WTC11 (cell line): Measurements from ENCODE around the gene CAMSAP1. TPM values are rescaled to one million over a fixed set of nuclear protein-coding genes. Genes with fewer than 3 reads are reported as not detected.
"Not testable (repeated sequence)": the region's sequence is repeated elsewhere in the genome, so short reads cannot be mapped to it uniquely, and the experiment has no call there.

Experiments used
- ATAC-seq: fragments of 200-7000 bp; cut with Tn5 transposase; 2 replicates; pipeline ENCODE4 v1.10.0; 2021; ENCODE audit warnings: mild to moderate bottlenecking, moderate library complexity
- CTCF ChIA-PET: fragments of 300-600 bp; sonication (Branson Sonifier 250); formaldehyde crosslinking; loops from one replicate; lab custom pipeline; 2021; ENCODE audit warnings: antibody characterized with exemption; lab: Charles Lee
- POLR2A ChIA-PET: fragments of 350-600 bp; sonication (Branson Sonifier 250); formaldehyde crosslinking; loops from one replicate; lab custom pipeline; 2021; ENCODE audit warnings: antibody characterized with exemption; lab: Charles Lee
- DNase-seq: peaks from one replicate; pipeline ENCODE4 v3.0.0; 2021; ENCODE audit warnings: low spot score
- H3K27ac Mint-ChIP-seq: 2 replicates; pipeline ENCODE4 v1.8.0; 2021; ENCODE audit warnings: mixed read lengths
- H3K27me3 Mint-ChIP-seq: 2 replicates; pipeline ENCODE4 v1.8.0; 2021; ENCODE audit warnings: low read depth, mild to moderate bottlenecking, moderate library complexity, mixed read lengths
- H3K36me3 Mint-ChIP-seq: 2 replicates; pipeline ENCODE4 v1.8.0; 2021; ENCODE audit warnings: mixed read lengths
- H3K4me1 Mint-ChIP-seq: 2 replicates; pipeline ENCODE4 v1.8.0; 2022; ENCODE audit warnings: mixed read lengths
- H3K4me3 Mint-ChIP-seq: 2 replicates; pipeline ENCODE4 v1.8.0; 2021; ENCODE audit warnings: mild to moderate bottlenecking, moderate library complexity, mixed read lengths
- H3K9me3 Mint-ChIP-seq: 2 replicates; pipeline ENCODE4 v1.8.0; 2021; ENCODE audit warnings: mixed read lengths
- AR ChIP-seq: fragments of 250-450 bp; sonication (Bioruptor Pico); IDR thresholded peaks from 2 replicates; pipeline ENCODE4 v1.9.0; 2021; ENCODE audit warnings: mild to moderate bottlenecking
- ATF1 ChIP-seq: sonication (generic); formaldehyde crosslinking; IDR thresholded peaks from 2 replicates; pipeline ENCODE4 v1.8.1; 2023; ENCODE audit warnings: mild to moderate bottlenecking, moderate library complexity, missing genetic modification reagents
- ATF3 ChIP-seq: sonication (generic); formaldehyde crosslinking; conservative IDR thresholded peaks from 2 replicates; pipeline ENCODE4 v1.8.1; 2022; ENCODE audit warnings: mild to moderate bottlenecking, missing genetic modification reagents
- CTCF ChIP-seq: fragments of 200-600 bp; IDR thresholded peaks from 2 replicates; pipeline ENCODE4 v1.8.0; 2022; ENCODE audit warnings: antibody characterized with exemption
- MLX ChIP-seq: sonication (generic); formaldehyde crosslinking; IDR thresholded peaks from 2 replicates; pipeline ENCODE4 v1.8.1; 2023; ENCODE audit warnings: mild to moderate bottlenecking, missing genetic modification reagents, moderate library complexity
- MXD4 ChIP-seq: fragments of 250-450 bp; sonication (Bioruptor Pico); IDR thresholded peaks from 2 replicates; pipeline ENCODE4 v1.8.0; 2021; ENCODE audit warnings: mild to moderate bottlenecking, moderate library complexity, borderline replicate concordance
- NFYB ChIP-seq: sonication (generic); formaldehyde crosslinking; conservative IDR thresholded peaks from 2 replicates; pipeline ENCODE4 v1.8.0; 2022; ENCODE audit warnings: low read depth, missing genetic modification reagents
- NR3C1 ChIP-seq: sonication (generic); formaldehyde crosslinking; conservative IDR thresholded peaks from 2 replicates; pipeline ENCODE4 v1.8.1; 2023; ENCODE audit warnings: low read depth, mild to moderate bottlenecking, missing genetic modification reagents
- OVOL2 ChIP-seq: fragments of 250-450 bp; sonication (Bioruptor Pico); IDR thresholded peaks from 2 replicates; pipeline ENCODE4 v1.9.0; 2021; ENCODE audit warnings: mild to moderate bottlenecking, borderline replicate concordance
- PRDM15 ChIP-seq: sonication (generic); formaldehyde crosslinking; IDR thresholded peaks from 2 replicates; pipeline ENCODE4 v1.8.0; 2022; ENCODE audit warnings: missing genetic modification reagents
- SMAD3 ChIP-seq: sonication (generic); formaldehyde crosslinking; IDR thresholded peaks from 2 replicates; pipeline ENCODE4 v1.8.0; 2022; ENCODE audit warnings: missing genetic modification reagents, mild to moderate bottlenecking, borderline replicate concordance
- SMAD4 ChIP-seq: sonication (generic); formaldehyde crosslinking; IDR thresholded peaks from 2 replicates; pipeline ENCODE4 v1.8.0; 2022; ENCODE audit warnings: mild to moderate bottlenecking, missing genetic modification reagents
- SP1 ChIP-seq: sonication (generic); formaldehyde crosslinking; conservative IDR thresholded peaks from 2 replicates; pipeline ENCODE4 v1.8.1; 2022; ENCODE audit warnings: missing genetic modification reagents
- ZNF138 ChIP-seq: sonication (generic); formaldehyde crosslinking; conservative IDR thresholded peaks from 2 replicates; pipeline ENCODE4 v1.8.1; 2022; ENCODE audit warnings: mild to moderate bottlenecking, moderate library complexity, missing genetic modification reagents
- ZNF219 ChIP-seq: sonication (generic); formaldehyde crosslinking; IDR thresholded peaks from 2 replicates; pipeline ENCODE4 v1.8.0; 2023; ENCODE audit warnings: missing genetic modification reagents, mild to moderate bottlenecking, borderline replicate concordance
- ZSCAN18 ChIP-seq: fragments of 250-450 bp; sonication (Bioruptor Pico); IDR thresholded peaks from 2 replicates; pipeline ENCODE4 v2.1.2; 2022; ENCODE audit warnings: mild to moderate bottlenecking, moderate library complexity
- total RNA-seq: library from RNA; stranded (reverse); gene quantifications from 3 replicates; pipeline ENCODE4 v1.2.3, GENCODE V29; 2021
- TF ChIP-seq, protein P1 (sequence below): sonication (generic); formaldehyde crosslinking; IDR thresholded peaks from 2 replicates; pipeline ENCODE4 v1.8.0; 2023; ENCODE audit warnings: missing genetic modification reagents, mild to moderate bottlenecking, borderline replicate concordance
- TF ChIP-seq, protein P2 (sequence below): sonication (generic); formaldehyde crosslinking; IDR thresholded peaks from 2 replicates; pipeline ENCODE4 v1.8.1; 2022; ENCODE audit warnings: low read depth, mild to moderate bottlenecking, moderate library complexity, missing genetic modification reagents, borderline replicate concordance

The CAMSAP1 gene
- total RNA-seq, 1 experiment from 2014 or later, result 40.5 TPM

GRCh38 chr9:135916227-135916626, 8.9 kb upstream of the CAMSAP1 start:
- H3K27ac Mint-ChIP-seq, H3K4me1 Mint-ChIP-seq, DNase-seq, ATAC-seq, POLR2A ChIA-PET, H3K4me3 Mint-ChIP-seq, CTCF ChIA-PET: not testable (repeated sequence)
- H3K9me3 Mint-ChIP-seq, result peaks cover 62% of the 10 kb centered on the region
- peaks cover 48% of the 10 kb centered on the region for H3K27me3 Mint-ChIP-seq
- peaks cover 79% of the 10 kb centered on the region for H3K36me3 Mint-ChIP-seq

- TF ChIP-seq SP1 (CRISPR knock-in tag) (no peak), ZSCAN18 (CRISPR knock-in tag) (no peak), SMAD3 (CRISPR knock-in tag) (no peak), NFYB (no peak), AR (CRISPR knock-in tag) (no peak), ZNF219 (no peak), CTCF (no peak), NR3C1 (no peak), PRDM15 (CRISPR knock-in tag) (no peak), OVOL2 (CRISPR knock-in tag) (no peak), ATF1 (no peak), ATF3 (CRISPR knock-in tag) (no peak), ZNF138 (CRISPR knock-in tag) (no peak), SMAD4 (CRISPR knock-in tag) (no peak), MLX (CRISPR knock-in tag) (no peak), MXD4 (no peak)
- TF ChIP-seq, protein P1, sequence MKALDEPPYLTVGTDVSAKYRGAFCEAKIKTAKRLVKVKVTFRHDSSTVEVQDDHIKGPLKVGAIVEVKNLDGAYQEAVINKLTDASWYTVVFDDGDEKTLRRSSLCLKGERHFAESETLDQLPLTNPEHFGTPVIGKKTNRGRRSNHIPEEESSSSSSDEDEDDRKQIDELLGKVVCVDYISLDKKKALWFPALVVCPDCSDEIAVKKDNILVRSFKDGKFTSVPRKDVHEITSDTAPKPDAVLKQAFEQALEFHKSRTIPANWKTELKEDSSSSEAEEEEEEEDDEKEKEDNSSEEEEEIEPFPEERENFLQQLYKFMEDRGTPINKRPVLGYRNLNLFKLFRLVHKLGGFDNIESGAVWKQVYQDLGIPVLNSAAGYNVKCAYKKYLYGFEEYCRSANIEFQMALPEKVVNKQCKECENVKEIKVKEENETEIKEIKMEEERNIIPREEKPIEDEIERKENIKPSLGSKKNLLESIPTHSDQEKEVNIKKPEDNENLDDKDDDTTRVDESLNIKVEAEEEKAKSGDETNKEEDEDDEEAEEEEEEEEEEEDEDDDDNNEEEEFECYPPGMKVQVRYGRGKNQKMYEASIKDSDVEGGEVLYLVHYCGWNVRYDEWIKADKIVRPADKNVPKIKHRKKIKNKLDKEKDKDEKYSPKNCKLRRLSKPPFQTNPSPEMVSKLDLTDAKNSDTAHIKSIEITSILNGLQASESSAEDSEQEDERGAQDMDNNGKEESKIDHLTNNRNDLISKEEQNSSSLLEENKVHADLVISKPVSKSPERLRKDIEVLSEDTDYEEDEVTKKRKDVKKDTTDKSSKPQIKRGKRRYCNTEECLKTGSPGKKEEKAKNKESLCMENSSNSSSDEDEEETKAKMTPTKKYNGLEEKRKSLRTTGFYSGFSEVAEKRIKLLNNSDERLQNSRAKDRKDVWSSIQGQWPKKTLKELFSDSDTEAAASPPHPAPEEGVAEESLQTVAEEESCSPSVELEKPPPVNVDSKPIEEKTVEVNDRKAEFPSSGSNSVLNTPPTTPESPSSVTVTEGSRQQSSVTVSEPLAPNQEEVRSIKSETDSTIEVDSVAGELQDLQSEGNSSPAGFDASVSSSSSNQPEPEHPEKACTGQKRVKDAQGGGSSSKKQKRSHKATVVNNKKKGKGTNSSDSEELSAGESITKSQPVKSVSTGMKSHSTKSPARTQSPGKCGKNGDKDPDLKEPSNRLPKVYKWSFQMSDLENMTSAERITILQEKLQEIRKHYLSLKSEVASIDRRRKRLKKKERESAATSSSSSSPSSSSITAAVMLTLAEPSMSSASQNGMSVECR (CRISPR knock-in tag), result no peak
- TF ChIP-seq, protein P2, sequence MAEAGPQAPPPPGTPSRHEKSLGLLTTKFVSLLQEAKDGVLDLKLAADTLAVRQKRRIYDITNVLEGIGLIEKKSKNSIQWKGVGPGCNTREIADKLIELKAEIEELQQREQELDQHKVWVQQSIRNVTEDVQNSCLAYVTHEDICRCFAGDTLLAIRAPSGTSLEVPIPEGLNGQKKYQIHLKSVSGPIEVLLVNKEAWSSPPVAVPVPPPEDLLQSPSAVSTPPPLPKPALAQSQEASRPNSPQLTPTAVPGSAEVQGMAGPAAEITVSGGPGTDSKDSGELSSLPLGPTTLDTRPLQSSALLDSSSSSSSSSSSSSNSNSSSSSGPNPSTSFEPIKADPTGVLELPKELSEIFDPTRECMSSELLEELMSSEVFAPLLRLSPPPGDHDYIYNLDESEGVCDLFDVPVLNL (CRISPR knock-in tag), result no peak
- TF ChIP-seq, all 79 proteins: peak for 0
- ChIA-PET POLR2A (no interaction called here), CTCF (no interaction called here)
- Mint-ChIP-seq H3K36me3 (peaks cover 93% of the 10 kb centered on the region), H3K27me3 (peaks cover 48% of the 10 kb centered on the region), H3K9me3 (peaks cover 70% of the 10 kb centered on the region), H3K27ac (no peak overlapping the region), H3K4me1 (no peaks in the 10 kb centered on the region), H3K4me3 (no peak overlapping the region)
- no peak for DNase-seq
- ATAC-seq, result no peak
Observed at GRCh38 chr9:135914921-135915320, 7.6 kb upstream of the CAMSAP1 start.
